Measurements from ENCODE around the gene DMRTB1.

The DMRTB1 gene

DNA sequence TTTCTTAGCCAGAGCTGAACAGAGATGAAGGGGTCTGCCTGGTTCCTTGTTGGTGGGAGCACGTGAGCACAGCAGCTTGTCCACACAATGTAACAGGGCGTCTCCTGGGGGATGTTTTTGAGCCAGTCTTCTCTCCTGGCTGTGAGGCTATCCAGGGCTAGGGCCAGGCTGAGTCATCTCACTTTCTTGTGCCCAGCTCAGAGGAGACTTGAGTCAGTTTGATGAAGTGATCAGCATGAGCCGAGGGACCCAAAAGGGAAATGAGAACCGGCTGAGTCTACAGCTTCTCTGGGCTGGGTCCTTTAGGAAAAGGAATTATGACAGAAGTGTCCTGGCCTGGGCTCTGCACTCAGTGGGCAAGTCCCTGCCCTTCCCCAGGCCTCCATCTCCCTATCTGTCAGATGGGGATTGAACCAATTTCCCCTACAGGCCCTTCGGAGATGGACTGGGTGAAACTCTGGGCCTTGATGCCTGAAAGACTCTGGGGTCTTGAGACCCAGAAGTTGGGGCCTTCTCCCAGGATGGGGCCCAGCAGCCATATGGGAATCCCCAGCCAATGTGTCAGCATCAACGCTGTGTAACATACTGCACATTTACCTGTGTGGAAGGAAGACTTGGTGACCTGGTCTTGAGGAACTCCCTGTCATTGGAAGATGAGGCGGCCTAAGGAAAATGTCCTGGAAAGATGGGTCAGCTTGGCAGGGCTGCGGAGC is 36.6 kb downstream of the DMRTB1 start:
- DNase-seq = no peak

DNA sequence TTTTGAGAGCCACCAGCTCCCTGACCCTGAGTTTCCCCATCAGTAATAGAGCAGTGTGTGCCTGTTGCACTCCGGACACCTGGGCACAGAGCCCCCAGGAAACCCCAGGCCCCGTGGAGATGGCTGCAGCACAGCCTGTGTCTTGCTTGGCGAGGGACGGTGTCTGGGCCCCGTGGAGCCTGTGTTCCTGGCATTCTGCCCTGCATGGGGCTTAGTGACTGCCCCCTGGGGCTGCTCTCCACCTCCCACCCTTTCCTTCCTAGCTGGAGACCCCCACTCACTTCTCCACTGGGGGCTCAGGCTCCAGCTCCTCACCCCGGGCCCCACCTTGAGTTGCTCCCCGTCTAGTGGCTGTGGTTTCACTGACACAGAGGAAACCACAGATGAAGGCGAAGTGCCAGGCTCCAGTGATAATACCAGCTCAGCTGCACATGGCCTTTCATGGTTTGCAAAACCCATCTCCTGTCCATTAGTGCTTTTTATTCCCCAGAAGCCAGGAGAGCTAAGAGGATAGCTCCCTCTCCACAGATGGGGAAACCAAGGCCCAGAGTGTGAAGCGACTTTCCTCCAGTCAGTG is 39.4 kb downstream of the DMRTB1 start:
- no peak for DNase-seq

DNA sequence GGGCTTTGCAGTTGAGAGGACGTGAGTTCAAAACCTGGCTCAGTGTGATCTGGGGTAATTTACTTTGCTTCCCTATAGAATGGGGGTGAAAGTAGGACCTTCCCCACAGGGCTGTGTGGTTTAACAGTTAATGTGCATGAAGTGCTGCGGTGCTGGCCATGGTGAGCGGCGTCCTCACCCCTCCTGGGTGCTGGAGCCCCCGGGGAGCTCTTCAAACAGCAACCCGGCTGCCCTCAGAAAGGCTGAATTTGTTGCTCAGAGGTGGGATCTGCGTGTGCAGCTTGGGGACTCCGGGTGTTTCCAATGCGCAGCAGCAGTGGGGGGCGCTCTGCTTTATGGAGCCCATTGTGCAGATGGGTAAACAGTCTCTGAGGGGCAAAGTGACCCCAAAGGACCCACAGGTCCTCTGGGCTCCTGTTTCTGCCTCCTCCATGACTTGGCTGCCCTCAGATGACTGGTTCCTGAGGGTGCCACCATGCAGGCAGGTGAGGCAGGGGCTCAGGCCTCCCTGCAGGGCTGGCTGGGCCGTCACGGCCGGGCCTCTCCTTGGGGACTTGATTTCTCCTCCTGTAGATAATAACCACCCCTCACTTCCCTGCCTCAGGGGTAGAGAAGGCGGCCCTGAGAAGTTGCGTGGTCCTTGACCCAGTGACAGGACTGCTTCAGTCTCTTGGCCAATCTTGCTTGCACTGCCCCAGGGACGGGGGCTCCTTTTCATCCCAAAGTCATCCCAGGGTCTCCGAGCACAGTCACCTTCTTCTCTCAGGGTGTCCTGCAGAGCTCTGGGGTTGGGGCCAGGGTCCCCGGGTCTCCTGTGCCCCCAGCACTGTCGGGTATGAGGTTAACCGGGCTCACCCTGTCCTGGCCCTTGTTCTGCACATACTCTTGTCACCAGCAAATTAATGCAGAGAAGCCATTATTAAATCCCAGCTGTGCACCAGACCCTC is 40.3 kb downstream of the DMRTB1 start:
- DNase-seq = no peak

DNA sequence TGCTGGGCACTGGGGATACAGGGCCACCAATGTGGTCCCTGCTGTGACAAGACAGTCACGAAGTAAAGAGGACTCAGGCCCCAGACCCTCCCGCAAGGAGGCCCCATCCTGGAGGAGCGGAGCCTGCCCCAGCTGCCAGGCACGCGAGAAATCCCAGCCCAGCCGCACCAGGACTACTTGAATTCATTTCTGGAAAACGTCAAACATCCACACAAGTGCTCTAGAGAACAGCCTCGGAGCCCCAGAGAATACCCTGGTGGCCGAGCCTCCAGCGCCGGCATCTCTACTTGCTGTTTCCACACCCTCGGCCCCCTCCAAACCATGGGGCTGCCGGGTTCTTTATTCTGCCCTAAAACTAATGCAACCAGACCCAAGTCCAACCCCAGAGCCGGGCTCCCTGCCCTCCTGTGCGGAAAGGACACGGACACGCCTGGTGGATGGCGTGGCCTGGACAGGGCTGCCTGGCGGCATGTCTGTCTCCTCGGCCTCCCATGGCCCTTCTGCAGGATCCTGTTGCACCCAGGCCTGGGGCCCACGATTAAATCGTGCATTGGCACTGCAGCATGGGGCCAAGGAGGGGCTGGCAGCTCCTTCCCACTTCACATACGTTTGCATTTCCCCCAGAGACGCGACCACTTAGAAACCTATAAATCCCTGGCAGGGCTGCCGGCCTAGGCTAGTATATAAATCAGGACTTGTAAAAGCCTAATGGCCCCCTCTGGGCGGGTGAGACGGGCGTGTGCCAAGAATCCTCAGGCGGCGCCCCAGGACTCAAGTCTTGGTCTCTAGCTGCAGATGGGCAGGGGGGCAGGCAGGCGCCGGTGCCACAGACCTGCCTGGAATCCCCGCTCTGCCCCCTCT is 41.2 kb downstream of the DMRTB1 start:
- DNase-seq = no peak

DNA sequence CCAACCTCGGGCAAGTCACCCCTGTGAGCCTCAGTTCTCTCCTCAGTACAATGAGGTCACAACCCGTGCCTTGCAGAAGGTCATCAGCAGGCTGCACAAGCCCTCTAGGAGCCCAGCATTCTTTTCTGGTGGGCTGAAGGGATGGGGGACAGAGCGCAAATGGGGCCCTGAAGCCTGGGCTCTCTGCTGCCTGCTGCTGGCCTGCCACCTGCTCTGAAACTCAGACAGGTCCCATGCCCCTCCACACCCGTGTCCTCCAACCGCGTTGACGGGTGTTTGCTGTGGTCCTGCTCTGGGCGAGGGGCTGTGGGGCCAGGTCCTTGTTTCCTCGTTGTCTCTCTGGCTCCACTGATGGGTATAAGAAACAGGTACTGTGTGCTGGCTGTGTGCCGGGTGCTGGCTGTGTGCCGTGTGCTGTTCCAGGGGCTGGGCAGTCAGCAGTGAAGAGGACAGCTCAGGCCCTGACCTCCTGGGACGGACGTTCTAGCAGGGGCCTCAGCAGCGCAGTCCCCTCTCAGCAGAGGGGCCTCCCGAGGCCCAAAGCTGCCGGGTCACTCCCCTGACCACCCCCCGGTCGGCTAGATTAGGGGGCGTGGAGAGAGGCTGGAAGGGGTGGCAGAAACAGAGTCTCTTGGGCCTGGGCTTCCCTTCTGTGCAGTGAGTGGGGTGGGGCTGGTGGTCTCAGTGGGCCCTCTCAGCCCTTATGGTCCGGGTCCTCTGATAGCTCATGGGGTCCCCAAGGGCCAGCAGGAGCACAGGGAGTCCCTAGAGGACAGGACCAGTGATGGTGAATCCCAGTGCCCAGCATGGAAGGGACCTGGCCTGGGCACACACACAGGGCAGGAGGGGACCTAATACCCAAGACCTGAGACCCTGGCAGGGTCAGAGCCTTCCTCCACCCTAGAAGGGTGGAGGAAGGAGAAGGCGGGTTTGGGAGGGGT is 42.1 kb downstream of the DMRTB1 start:
- DNase-seq = no peak

DNA sequence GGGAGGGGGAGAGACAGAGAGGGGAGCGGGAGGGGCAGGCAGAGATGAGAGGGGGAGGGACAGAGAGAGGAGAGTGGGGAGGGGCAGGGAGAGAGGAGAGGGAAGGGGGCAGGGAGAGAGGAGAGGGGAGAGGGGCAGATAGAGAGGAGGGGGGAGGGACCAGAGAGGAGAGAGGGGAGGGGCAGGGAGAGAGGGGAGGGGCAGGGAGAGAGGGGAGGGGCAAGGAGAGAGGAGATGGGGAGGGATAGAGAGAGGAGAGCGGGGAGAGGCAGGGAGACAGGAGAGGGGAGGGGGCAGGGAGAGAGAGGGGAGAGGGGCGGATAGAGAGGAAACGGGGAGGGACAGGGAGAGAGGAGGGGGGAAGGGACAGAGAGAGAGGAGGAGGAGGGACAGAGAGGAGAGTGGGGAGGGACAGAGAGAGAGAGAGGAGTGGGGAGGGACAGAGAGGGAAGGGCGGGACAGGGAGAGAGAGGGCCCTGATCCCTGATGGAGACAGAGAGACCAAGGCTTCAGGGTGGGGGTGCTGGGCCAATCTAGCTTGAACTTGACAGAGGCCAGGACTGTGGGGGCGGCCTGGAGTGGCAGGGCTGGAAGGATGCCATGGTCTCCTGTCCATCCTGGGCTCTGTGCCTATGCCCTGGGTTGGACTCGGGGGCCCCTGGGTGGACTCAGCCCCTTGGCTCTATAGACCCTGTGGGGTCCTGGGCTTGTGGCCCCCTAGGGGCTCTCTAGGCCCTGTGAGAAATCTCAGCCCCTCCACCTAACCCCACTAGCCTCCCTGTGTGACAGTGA is 43.6 kb downstream of the DMRTB1 start:
- DNase-seq = no peak

DNA sequence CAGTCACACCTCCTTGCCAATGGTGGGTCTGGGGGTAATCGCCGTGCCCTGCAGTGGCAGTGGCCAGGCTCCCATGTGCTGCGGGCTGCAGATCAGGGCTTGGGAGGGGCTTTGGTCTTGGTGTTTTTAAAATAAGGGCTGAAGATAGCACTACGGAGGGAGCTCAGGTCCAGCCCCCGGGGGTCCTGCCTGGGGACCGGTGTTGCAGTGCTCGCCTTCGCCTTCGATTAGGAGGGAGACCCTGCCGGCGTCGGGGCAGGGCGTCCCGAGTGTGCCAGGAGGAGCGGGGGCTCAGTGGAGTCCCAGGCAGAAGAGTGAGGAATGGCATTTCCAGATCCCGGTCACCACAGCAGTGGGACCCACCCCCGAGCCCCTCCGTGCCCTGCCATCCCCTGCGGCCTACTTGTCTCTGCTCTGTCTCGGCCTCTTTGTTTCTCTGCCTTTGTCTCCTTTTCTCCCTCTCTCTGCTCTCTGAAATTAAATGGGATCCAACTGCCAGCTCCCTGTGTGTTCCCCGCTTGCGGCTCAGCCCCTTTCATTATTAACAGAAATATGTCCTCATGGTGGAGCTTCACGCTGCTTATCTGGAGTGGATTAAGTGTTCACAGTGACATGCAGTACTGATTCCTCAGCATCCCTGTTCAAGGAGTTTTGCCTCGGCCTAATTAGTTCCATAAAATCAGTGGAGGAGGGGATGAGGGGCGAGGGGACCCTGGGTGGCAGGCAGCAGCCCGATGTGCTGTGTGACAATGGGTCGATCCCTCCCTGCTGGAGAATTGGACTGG is 44.4 kb downstream of the DMRTB1 start:
- no peak for DNase-seq

DNA sequence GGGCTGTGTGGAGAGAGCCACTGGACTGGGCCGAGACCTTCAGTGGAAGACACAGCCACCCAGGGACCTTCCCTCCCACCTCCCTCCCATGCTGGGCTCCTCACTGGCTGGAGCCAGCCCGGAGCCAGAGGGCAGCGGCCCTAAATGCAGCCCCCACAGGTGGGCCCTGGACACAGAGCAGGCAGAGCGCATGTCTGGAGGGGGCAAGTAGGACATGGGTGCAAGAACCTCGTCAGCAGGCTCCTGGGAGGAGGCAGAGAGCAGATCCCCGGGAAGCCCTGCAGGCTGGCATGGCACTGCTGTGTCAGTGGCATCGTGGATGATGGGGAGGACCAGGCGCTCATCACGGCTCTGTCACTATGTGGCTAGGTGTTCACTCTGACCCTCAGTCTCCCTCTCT is 45.7 kb downstream of the DMRTB1 start:
- DNase-seq = no peak

DNA sequence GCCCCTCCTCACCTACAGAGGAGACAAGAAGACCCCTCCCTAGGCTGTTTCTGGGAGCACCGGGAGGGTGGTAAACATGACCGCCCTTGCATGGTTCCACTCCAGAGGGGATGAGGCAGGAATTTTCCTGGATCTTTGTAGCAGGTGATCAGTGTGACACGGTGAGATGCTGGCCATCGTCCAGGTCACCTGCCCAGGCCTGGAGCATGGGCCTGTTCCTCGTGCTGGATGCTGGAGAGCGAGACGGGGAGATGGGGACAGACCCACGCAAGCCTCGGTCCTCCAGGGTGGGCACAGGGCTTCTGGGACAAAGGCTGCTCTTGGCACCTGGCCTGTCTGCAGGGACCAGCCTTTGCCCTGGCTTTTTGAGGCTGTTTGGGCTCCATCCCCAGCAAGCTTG is 46.2 kb downstream of the DMRTB1 start:
- DNase-seq = no peak

DNA sequence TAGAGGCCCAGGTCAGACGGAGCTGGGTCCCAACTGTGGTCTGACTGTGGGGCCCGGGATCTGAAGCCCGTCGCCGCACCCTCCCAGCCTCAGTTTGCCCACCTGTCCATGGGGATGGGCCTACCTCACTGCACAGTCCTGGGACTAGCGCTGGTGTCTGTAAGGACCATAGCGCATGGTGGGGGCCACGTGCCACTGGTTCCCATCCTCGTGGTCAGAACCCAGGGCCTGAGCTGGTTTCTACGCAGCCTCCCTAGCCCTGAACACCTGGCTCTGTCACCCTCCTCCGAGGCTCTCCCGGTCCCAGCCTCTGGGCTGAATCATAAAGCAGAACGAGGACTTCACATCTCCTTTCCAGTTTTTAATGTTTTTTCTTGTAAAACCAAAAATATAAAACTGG is 46.7 kb downstream of the DMRTB1 start:
- no peak for DNase-seq

DNA sequence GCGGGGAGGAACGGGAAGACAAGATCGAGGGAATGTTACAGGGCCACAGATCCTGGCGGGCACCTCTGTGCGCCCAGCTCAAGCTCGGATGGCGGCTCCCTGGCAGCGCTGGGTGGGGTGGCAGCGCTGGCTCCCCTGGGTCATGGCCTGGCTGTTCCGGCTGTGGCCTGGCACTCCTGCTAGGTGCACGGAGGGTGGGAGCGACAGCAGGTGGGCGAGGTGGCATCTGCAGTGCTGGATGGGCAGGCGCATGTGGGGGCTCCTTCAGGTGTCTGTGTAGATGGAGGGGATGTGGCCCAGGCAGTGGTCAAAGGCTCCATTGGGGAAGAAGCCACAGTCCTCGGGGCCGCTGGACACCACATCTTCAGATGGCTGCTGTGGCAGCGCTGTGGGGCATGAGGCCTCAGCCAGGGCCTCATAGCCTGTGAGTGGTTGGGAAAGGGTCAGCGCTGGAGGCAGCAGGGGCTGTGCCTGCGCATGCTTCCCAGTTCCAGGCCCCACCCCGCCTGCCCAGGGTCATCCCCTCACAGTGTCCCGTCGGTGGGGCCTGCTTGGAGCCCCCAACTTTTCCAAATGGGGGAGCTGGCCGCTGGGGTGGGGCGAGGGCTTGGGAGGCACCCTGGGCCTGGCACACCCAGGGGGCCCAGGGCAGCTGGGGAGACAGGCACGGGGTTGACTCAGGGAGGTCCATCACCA is 47.3 kb downstream of the DMRTB1 start:
- DNase-seq = no peak

DNA sequence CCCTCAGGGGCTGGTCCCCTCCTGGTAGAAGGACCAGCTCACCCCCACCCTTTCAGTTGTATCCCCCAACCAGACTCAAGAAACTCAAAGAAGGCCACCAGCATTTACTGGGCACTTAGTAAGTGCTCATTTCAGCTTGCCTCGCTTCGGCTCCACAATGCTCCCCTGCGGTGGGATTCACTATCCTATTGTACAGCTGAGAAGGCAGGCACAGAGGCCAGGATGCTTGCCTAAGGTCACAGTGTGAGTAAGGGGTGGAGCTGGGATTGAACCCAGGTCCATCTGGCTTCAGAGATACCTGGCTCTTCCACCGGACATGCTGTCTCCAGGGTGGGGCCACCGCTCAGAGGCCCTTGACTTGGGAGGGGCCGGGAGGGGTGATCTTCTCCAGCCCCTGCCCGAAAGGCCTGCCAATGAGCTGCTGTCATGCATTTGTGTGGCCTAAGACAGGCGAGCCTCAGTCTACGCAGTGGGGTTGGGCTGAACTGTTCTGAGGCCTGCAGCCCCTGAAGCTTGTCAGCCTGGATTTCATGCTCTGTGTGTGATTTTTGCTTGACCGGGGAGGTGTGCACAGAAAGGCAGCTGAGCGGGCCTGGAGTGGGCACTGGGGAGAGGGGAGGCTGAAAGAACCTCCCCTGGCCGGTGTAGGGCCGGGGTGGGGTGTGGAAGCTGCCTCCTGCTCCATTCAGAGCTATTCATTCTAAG is 48.1 kb downstream of the DMRTB1 start:
- no peak for DNase-seq

DNA sequence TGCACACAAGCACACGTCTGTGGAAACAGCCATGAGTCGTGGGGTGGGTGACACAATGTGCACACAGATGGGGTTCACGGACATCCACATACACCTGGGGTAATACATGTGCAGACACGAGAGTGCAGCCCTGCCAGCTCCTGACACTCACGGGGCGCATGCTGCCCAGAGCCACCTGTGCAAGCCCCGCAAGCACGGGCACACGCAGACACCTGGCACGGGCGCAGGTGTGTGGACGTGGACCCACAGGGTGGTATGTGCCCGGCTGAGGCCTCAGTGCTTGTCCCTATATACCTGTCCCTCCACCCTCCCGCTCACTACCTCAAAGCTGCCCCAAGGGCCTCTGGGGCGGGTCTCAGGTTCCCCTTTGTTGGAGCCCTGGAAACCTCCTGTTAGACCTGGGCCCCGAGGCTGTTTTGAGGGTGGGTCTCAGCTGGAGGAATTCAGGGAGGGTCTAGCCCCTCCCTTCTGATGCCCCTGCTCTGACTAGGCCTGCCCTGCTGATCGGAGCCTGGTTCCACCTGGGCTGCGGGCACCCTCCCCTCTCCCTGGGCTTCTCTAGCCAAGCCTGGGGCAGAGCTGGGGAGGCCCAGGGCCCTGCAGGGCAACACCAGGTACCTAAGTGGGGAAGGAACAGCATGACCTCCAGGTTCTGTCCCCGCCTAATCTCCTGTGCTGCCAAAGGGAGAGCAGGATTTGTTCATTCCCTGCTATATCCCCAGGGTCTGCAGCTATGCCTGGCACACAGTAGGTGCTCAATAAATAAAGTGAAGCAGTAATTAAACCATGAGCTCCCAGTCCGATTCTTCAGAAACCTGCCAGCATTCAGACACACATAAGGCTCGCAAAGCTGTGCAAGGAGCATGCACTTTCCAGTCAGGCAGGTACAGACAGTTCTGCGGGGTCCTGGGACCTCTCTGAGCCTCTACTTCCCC is 49.1 kb downstream of the DMRTB1 start:
- no peak for DNase-seq

DNA sequence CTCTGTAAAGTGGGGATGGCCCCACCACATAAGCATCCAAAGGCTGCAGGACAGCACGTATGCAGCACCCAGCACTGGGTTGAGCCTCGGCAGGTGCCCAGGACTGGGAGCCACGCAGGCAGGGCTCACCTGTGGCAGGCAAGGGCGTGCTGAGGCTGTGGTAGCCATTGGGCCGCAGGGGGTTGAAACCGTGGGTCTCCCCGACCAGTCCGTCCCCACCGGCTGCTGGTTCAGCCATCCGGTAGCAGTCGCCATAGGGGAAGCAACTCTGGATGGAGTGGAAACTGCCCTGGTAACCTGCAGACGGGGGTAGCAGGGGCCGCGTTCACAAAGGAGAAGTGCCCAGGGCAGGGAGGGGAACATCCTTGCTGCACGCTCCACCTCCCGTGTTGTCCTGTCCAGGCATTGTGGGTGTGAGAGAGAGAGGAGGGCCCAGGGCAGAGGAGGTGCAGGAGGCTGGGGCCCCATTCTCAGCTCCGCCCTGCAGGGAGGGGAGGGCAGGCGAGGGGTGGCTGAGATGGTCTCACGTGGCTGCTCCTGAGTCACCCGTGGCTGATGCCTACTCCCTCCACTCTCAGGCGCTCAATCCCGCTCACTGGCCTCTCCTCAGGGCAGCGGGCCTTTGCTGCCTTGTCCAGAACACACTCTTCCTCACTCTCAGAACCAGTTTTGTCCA is 49.9 kb downstream of the DMRTB1 start:
- DNase-seq = no peak

DNA sequence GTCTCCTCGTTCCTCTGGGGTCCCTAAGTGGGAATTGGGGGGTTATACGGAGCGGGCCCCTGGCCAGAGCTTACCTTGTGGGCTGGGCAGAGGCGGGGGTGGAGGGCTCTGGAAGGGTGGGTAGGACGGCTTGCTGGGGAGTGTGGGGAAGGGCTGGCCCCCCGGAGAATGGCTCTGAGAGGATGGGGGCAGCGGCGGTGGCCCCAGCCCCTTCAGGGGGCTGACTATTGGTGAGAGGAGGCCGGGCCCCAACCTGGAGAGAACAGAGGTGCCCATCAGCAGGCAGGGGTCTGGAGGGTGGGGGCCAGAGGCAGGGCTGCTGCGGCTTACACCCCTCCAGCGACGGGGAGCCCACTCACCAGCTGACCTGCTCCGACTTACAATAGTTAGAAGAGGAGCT is 50.6 kb downstream of the DMRTB1 start:
- no peak for DNase-seq

DNA sequence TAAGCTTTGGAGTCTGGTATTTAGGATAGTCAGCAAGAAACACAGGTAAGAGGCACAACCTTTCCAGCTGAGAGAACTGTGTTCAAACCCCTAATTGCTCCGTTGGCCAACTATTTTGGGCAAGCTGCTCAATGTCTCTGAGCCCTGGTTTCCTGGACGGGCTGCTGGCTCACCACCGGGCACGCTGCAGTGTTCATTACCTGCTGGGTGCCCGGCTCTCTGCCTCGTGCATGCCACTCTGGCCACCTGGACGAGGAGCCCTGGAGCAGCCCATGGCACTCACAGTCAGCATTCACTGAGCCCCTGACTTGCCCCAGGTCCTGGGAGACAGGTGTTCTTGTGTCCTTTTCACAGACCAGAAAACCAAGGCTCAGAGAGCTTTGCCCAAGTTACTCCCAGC is 51.0 kb downstream of the DMRTB1 start:
- no peak for DNase-seq

Measured in cortex of kidney (tissue), 1 donor.